Heart right ventricle (tissue), 16 donors: ENCODE results near the gene METTL21C. TPM values are rescaled to one million over a fixed set of nuclear protein-coding genes. Genes with fewer than 3 reads are reported as not detected.

Source experiments
- ATAC-seq, 8 donors: fragments of 200-7000 bp; cut with Tn5 transposase; one replicate each; pipeline ENCODE4 v1.9.1; 2020; ENCODE audit warnings: mild to moderate bottlenecking in 8 of 8, moderate library complexity in 8 of 8, moderate number of reproducible peaks in 1 of 8
- DNase-seq, 2 donors: peaks; one replicate each; pipeline ENCODE4 v3.0.0-alpha.2; 2020
- H3K27ac ChIP-seq, 10 donors: fragments of 200-600 bp; sonication (generic) in 2 of 10; one replicate each; pipeline versions ENCODE4 v1.5.0 to v1.8.0; 2020 to 2022; ENCODE audit warnings: mild to moderate bottlenecking in 3 of 10
- H3K27me3 ChIP-seq, 7 donors: fragments of 200-600 bp; one replicate each; pipeline ENCODE4 v1.8.0; 2021 to 2022; ENCODE audit warnings: mild to moderate bottlenecking in 2 of 7
- H3K36me3 ChIP-seq, 9 donors: fragments of 200-600 bp; sonication (generic) in 1 of 9; one replicate each; pipeline versions ENCODE4 v1.5.0 to v1.8.0; 2020 to 2022; ENCODE audit warnings: mild to moderate bottlenecking in 2 of 9
- H3K4me1 ChIP-seq, 9 donors: fragments of 200-600 bp; sonication (generic) in 1 of 9; one replicate each; pipeline versions ENCODE4 v1.5.0 to v1.8.0; 2020 to 2022; ENCODE audit warnings: mild to moderate bottlenecking in 4 of 9
- H3K4me3 ChIP-seq, 10 donors: fragments of 200-600 bp; sonication (generic) in 2 of 10; one replicate each; pipeline versions ENCODE4 v1.5.0 to v1.8.0; 2020 to 2022; ENCODE audit warnings: mild to moderate bottlenecking in 7 of 10, moderate library complexity in 2 of 10
- H3K9me3 ChIP-seq, 11 donors: fragments of 200-600 bp in 10 of 11; sonication (generic) in 2 of 11; one replicate each; pipeline versions ENCODE4 v1.5.0 to v1.8.0; 2013 to 2022; ENCODE audit warnings: mild to moderate bottlenecking in 2 of 11, control low read depth in 1 of 11, moderate library complexity in 1 of 11
- CTCF ChIP-seq, 9 donors: fragments of 200-600 bp; sonication (generic) in 2 of 9; IDR thresholded peaks; one replicate each; pipeline versions ENCODE4 v1.5.0 to v1.8.0; 2021 to 2022; ENCODE audit warnings: antibody characterized with exemption in 9 of 9, mild to moderate bottlenecking in 5 of 9, moderate library complexity in 1 of 9
- WGBS, 2 donors: extraction: QIAGEN DNeasy Blood & Tissue Kit; methylation state at CpG; one replicate each; pipeline ENCODE4 v1.1.7; 2013; ENCODE audit warnings: inconsistent platforms in 1 of 2; 5-methylcytosine and 5-hydroxymethylcytosine counted together
- intact Hi-C, 10 donors: fragments of 100-400 bp; cut with DNase I; formaldehyde crosslinking; loops; one replicate each; pipeline versions ENCODE4 v1.11.1 to v1.14.2; 2022
- polyA plus RNA-seq, 2 donors: library from polyadenylated mRNA; stranded (reverse); fragments of 200-250 nt; gene quantifications; one replicate each; pipeline ENCODE4 v1.2.3, GENCODE V29; 2013
- total RNA-seq, 10 donors: library from RNA; stranded (reverse); fragmentation: NEBNext Ultra II Directional in 3 of 10; extraction: Animal tissue kit (Norgen Biotek cat#: 25700) in 3 of 10; gene quantifications; one replicate each; pipeline versions ENCODE4 v1.2.1 to v1.2.4, GENCODE V29; 2021 to 2023
- donor health status: Arrhythmogenic right ventricular cardiomyopathy.
- donor health status: ischemic (EF 13 %, LVEDD 7.1; RV severe dilation, severe dysfunction).
- donor health status: healthy with polysubstance abuse.
- donor health status: DM: no; HTN: yes; CAD: no.
- donor health status: DM: no; HTN: no; CAD: no.
- donor health status: ischemic (EF 25% LVEDD 6.9; RV normal size, moderate dysfunction).
- donor health status: ischemic (EF 25% LVEDD 5.7; RV mildly dilated, moderate dysfunction).
- donor health status: healthy.
- donor health status: DM: yes; HTN: yes; CAD: no.
- donor health status: Ischemic cardiomyopathy.
- donor health status: ischemic (EF 35%, LVEDD 5.7; RV mildly dilated, moderate dysfunction).
- donor health status: nonischemic (EF 11% LVEDD 7.7; RV severe dilation, severe dysfunction).
- donor health status: DM: yes; HTN: yes; CAD: no.
- donor health status: PGD.
- donor health status: ischemic (EF 29% LVEDD 5.4; RV normal size, mild dysfunction).
- donor health status: nonischemic (EF 23%, LVEDD 6.1; RV moderate dilation, normal function).

METTL21C gene
- total and polyA plus RNA-seq, 12 donors = not detected

- 87 to 88% methylated on average over 2 of the region's 2 CpGs for WGBS, 2 donors
Measured at GRCh38 chr13:102698649-102698980, 3.8 kb upstream of the METTL21C start.

GRCh38 chr13:102697929-102698648 is 3.2 kb upstream of the METTL21C start:
- Histone ChIP-seq H3K36me3 (no peaks in the 10 kb centered on the region), H3K9me3 (peaks cover 0 to 13% (median 0%) of the 10 kb centered on the region in 11 donors), H3K27me3 (peaks cover 0 to 15% (median 3%) of the 10 kb centered on the region in 7 donors), H3K27ac (no peak overlapping the region), H3K4me3 (no peak overlapping the region), H3K4me1 (peaks cover 0 to 13% (median 6%) of the 10 kb centered on the region in 9 donors)
- no peak for TF ChIP-seq CTCF (IDR thresholded peaks at IDR 0.05)
- WGBS, 2 donors = 87 to 89% methylated on average over 8 of the region's 8 CpGs
- intact Hi-C loops = no loop called here
- ATAC-seq = no peak
- DNase-seq = no peak

More at GRCh38 chr13:102698649-102698980, 3.8 kb upstream of the METTL21C start:
- Histone ChIP-seq H3K4me1 (peaks cover 0 to 13% (median 6%) of the 10 kb centered on the region in 9 donors), H3K9me3 (peaks cover 0 to 13% (median 0%) of the 10 kb centered on the region in 11 donors), H3K27ac (no peak overlapping the region), H3K36me3 (no peaks in the 10 kb centered on the region), H3K4me3 (no peak overlapping the region), H3K27me3 (peaks cover 0 to 9% (median 0%) of the 10 kb centered on the region in 7 donors)
- intact Hi-C loops = no loop called here
- no peak for TF ChIP-seq CTCF (IDR thresholded peaks at IDR 0.05)
- ATAC-seq (no peak), DNase-seq (no peak)

DNA sequence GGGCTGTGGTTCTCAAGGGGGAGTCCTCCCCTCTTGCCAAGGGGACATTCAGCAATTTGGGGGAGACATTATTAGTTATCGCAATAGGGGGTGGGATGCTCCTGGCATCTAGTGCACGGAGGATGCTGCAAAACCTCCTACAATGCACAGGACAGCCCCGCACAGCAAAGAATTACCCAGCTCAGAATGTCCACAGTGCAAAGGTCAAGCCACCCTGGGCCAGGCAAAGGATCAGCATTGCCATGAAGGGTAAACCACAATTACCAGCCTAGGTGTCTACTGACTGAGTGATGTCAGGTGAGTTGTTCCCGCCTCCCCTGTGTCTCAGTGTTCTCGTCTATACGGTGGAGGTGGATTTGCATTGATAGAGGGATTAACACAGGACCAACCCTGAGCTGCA is 2.4 kb upstream of the METTL21C start:
- Histone ChIP-seq H3K4me3 (no peak overlapping the region), H3K27ac (no peak overlapping the region), H3K27me3 (peaks cover 0 to 20% (median 3%) of the 10 kb centered on the region in 7 donors), H3K4me1 (peaks cover 0 to 13% (median 6%) of the 10 kb centered on the region in 9 donors), H3K36me3 (no peaks in the 10 kb centered on the region), H3K9me3 (peaks cover 0 to 13% (median 0%) of the 10 kb centered on the region in 11 donors)
- WGBS, 2 donors = 84 to 85% methylated on average over 6 of the region's 6 CpGs
- no peak for TF ChIP-seq CTCF (IDR thresholded peaks at IDR 0.05)
- DNase-seq (no peak), ATAC-seq (no peak)
- intact Hi-C loops = no loop called here

- no peak for DNase-seq
- WGBS, 2 donors = 91 to 93% methylated on average over 4 of the region's 4 CpGs
- Histone ChIP-seq H3K36me3 (no peaks in the 10 kb centered on the region), H3K4me3 (no peak overlapping the region), H3K9me3 (peaks cover 0 to 13% (median 0%) of the 10 kb centered on the region in 11 donors), H3K27me3 (peaks cover 0 to 25% (median 3%) of the 10 kb centered on the region in 7 donors), H3K27ac (no peak overlapping the region), H3K4me1 (peaks cover 0 to 13% (median 6%) of the 10 kb centered on the region in 9 donors)
- TF ChIP-seq CTCF (IDR thresholded peaks at IDR 0.05) = no peak
- ATAC-seq = no peak
- intact Hi-C loops = no loop called here
Measured at GRCh38 chr13:102696465-102696864, 1.6 kb upstream of the METTL21C start.
